Fibroblast of the aortic adventitia (primary cell): ENCODE results near the gene OR1N2. TPM values are rescaled to one million over a fixed set of nuclear protein-coding genes. Genes with fewer than 3 reads are reported as not detected.
A peak's percentile ranks its signal among the peaks of the same experiment; 100 is the strongest.
"Not testable (repeated sequence)": the region's sequence is repeated elsewhere in the genome, so short reads cannot be mapped to it uniquely, and the experiment has no call there.

ENCODE experiments used
- DNase-seq: peaks from one replicate; pipeline ENCODE4 v3.0.0-alpha.2; 2010; ENCODE audit warnings: low read depth
- H3K4me3 ChIP-seq: 2 replicates; pipeline ENCODE4 v1.5.1; 2011; ENCODE audit warnings: low read depth, mild to moderate bottlenecking, control low read depth, low read length, moderate library complexity
- total RNA-seq: library from RNA; depleted of rRNA; stranded (reverse); fragments of >200 nt; gene quantifications from 2 replicates; pipeline ENCODE4 v1.2.3, GENCODE V29; 2012; ENCODE audit warnings: low replicate concordance
- TF ChIP-seq, protein P1 (sequence below): IDR thresholded peaks from 2 replicates; pipeline ENCODE4 v1.5.1; 2011; ENCODE audit warnings: mild to moderate bottlenecking, low read length, control low read depth, inconsistent platforms; ENCODE audit not compliant: insufficient read depth

OR1N2 gene
- total RNA-seq, 1 donor: 1.2 TPM

DNA sequence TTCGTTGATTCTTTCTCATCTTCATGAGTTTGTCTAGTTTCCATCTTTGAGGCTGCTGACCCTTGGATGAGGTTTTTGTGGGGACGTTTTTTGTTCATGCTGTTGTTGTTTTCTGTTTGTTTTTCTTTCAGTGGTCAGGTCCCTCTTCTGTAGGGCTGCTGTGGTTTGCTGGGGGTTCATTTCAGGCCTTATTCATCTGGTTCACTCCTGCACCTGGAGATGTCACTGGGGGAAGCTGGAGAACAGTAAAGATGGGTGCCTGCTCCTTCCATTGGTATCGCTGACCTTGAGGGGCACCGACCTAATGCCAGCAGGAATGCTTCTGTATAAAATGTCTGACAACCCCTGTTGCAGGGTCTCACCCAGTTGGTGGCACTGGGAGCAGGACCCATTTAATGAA lies 8.5 kb downstream of the OR1N2 start:
- H3K4me3 ChIP-seq: no peak overlapping the region
- TF ChIP-seq, protein P1, sequence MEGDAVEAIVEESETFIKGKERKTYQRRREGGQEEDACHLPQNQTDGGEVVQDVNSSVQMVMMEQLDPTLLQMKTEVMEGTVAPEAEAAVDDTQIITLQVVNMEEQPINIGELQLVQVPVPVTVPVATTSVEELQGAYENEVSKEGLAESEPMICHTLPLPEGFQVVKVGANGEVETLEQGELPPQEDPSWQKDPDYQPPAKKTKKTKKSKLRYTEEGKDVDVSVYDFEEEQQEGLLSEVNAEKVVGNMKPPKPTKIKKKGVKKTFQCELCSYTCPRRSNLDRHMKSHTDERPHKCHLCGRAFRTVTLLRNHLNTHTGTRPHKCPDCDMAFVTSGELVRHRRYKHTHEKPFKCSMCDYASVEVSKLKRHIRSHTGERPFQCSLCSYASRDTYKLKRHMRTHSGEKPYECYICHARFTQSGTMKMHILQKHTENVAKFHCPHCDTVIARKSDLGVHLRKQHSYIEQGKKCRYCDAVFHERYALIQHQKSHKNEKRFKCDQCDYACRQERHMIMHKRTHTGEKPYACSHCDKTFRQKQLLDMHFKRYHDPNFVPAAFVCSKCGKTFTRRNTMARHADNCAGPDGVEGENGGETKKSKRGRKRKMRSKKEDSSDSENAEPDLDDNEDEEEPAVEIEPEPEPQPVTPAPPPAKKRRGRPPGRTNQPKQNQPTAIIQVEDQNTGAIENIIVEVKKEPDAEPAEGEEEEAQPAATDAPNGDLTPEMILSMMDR: no peak
- no peak for DNase-seq

DNA sequence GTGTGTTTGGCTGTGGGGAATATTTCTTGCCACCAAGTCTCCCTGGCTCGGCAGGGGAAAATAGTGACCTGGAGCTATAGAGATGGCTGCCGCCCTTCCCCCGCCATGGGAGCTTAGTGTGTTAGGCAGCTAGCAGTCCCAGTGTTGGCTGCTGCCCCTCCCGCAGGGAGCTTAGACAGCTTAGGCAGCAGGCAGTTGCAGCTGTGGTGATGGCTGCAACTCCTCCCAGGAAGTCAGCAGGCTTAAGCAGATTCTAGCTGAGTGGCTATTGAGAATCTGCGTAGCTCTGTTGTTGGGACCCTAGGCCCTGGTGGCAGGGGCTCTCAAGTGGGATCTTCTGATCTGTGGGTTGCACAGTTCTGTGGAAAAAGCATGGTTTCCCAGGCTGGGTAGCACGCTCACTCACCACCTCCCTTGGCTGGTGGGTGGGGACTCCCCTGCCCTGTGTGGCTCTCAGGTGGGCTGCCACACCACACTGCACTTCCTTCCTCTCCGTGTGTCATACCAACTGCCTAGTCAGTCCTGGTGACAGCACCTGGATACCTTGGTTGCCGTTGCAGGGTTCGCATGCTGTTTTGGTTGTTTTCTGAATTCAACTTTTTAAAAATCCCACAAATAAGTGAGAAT lies 9.3 kb downstream of the OR1N2 start:
- H3K4me3 ChIP-seq: no peak overlapping the region
- no peak for DNase-seq
- TF ChIP-seq, protein P1: no peak

DNA sequence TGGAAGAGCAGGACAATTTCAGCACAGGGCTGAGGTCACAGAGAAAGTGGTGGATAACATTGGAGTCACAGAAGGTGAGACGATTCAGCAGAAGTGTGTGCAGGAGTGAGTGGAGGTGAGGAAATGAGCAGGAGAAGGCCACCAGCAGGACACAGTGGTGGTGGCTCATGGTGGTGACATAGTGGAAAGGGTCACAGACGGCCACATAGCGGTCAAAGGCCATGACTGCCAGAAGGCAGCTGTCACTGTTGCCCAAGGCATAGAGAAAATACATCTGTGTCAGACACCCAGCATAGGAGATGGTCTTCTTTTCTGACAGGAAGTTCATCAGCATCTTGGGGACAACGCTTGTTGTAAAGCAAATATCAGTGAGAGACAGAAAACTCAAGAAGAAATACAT lies 15.0 kb downstream of the OR1N2 start:
- no peak for DNase-seq
- TF ChIP-seq, protein P1: no peak
- H3K4me3 ChIP-seq: no peak overlapping the region

DNA sequence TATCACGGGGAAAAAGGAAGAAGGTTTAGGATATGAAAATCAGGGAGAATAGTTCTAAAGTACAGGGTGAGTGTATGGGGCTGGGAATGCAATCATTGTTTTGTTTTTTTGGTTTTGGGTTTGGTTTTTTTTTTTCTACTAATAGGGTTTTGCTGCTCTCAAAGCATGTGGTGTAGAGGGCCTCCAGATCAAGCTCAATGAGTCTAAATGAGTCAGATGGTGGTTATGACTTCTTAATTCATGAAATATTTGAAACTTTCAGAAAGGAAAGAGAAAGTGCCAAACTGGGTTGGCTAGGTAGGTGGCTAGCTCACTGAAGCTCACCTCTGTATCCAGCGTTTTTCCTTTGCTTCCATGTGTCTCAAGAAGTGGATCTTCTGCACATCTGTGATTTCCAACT lies 19.5 kb downstream of the OR1N2 start:
- no peak for DNase-seq
- H3K4me3 ChIP-seq: no peak overlapping the region
- TF ChIP-seq, protein P1: no peak

DNA sequence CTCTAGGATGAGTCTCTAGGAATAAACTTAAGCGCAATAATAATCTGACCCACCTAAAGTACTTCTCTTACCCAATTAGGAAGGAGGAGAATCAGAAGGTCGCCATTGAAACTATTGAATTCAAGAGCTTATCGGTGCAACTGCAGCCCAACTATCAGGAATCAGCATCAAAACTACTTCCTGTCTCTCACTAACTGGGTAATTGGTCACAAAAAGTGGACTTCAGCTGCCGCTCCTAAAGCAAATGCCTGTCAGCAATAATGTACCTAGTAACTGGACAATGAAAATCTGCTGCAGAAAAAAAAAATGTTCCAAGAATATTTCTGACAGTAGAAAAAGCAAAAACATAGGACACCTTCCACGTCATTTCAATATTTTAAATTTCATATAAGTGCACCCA lies 27.0 kb downstream of the OR1N2 start:
- DNase-seq: no peak
- H3K4me3 ChIP-seq: no peak overlapping the region
- TF ChIP-seq, protein P1: no peak

DNA sequence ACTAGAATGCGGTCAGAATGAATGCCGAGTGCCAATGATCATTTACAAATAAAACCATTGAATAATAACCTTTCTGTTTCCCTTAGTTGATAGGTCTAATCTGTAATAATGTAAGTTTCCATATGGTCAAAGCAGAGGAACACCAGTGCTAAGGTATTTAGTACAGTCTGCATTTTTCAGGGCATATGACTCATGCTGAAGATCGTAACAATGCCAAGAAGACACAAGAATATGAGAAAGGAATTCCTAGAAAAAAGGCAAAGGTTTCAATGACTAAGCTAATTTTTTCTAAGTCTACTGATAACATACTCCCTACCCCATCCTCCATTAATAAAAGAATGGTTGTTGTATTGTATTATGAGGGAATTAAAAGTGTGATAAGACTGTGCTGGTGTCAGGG lies 27.4 kb downstream of the OR1N2 start:
- DNase-seq: peak; percentile 71
- no peak overlapping the region for H3K4me3 ChIP-seq
- TF ChIP-seq, protein P1: no peak

DNA sequence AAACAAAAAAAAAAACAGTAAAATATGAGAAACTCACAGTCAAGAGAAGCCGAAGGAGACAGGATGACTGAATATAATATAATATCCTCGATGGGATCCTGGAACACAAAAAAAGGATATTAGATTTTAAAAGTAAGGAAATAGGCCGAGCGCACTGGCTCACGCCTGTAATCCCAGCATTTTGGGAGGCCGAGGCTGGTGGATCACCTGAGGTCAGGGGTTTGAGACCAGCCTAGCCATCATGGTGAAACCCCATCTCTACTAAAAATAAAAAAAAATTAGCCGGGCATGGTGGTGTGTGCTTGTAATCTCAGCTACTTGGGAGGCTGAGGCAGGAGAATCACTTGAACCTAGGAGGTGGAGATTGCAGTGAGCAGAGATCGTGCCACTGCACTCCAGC lies 30.4 kb downstream of the OR1N2 start, which contains the start of gene OR1L8:
Gene OR1L8, minus strand, starts transcription at position 101 of the 400 bp plus-strand sequence. CDS start 14,907 bp downstream, outside the sequence.
- not testable (repeated sequence) for H3K4me3 ChIP-seq, DNase-seq

Other genes with a start within 250 kb of the OR1N2 start
- 6.3 and 173 TPM in 2 replicates for gene PTGS1, start 182.1 kb upstream of the OR1N2 start, total RNA-seq
- not detected in 2 replicates for gene OR1J1, start 75.2 kb upstream of the OR1N2 start, total RNA-seq
- gene OR1J2, start 42.3 kb upstream of the OR1N2 start, total RNA-seq: 1.6 TPM in 1 of 2 replicates, not detected in the other
- 0.45 TPM in 1 of 2 replicates, not detected in the other for gene OR1J4, start 34.0 kb upstream of the OR1N2 start, total RNA-seq
- gene OR1N1, start 25.8 kb upstream of the OR1N2 start, total RNA-seq: not detected in 2 replicates
- gene OR1L8, start 30.3 kb downstream of the OR1N2 start, total RNA-seq: 0.08 TPM in 1 of 2 replicates, not detected in the other
- gene OR1Q1, start 61.6 kb downstream of the OR1N2 start, total RNA-seq: 0.81 TPM in 1 of 2 replicates, not detected in the other
- gene OR1B1, start 104.5 kb downstream of the OR1N2 start, total RNA-seq: not detected in 2 replicates
- not detected in 2 replicates for gene OR1L1, start 108.6 kb downstream of the OR1N2 start, total RNA-seq
- gene OR1L3, start 122.0 kb downstream of the OR1N2 start, total RNA-seq: not detected in 2 replicates
- not detected in 2 replicates for gene OR1L4, start 170.9 kb downstream of the OR1N2 start, total RNA-seq
- not detected in 2 replicates for gene OR1L6, start 189.2 kb downstream of the OR1N2 start, total RNA-seq
- gene OR5C1, start 235.8 kb downstream of the OR1N2 start, total RNA-seq: not detected in 2 replicates
- not detected in 2 replicates for gene OR1K1, start 247.0 kb downstream of the OR1N2 start, total RNA-seq